Measurements from ENCODE around the gene FN1. TPM values are rescaled to one million over a fixed set of nuclear protein-coding genes. Genes with fewer than 3 reads are reported as not detected.
A peak's percentile ranks its signal among the peaks of the same experiment; 100 is the strongest.
"Not testable (repeated sequence)": the region's sequence is repeated elsewhere in the genome, so short reads cannot be mapped to it uniquely, and the experiment has no call there.

The FN1 gene
- total RNA-seq, 1 experiment from 2014 or later: 1,570 TPM

- peaks cover 26% of the 10 kb centered on the region for H3K36me3 ChIP-seq (ENCODE audit: insufficient read depth, low read length, poor library complexity, severe bottlenecking)
- TF ChIP-seq, protein P1, sequence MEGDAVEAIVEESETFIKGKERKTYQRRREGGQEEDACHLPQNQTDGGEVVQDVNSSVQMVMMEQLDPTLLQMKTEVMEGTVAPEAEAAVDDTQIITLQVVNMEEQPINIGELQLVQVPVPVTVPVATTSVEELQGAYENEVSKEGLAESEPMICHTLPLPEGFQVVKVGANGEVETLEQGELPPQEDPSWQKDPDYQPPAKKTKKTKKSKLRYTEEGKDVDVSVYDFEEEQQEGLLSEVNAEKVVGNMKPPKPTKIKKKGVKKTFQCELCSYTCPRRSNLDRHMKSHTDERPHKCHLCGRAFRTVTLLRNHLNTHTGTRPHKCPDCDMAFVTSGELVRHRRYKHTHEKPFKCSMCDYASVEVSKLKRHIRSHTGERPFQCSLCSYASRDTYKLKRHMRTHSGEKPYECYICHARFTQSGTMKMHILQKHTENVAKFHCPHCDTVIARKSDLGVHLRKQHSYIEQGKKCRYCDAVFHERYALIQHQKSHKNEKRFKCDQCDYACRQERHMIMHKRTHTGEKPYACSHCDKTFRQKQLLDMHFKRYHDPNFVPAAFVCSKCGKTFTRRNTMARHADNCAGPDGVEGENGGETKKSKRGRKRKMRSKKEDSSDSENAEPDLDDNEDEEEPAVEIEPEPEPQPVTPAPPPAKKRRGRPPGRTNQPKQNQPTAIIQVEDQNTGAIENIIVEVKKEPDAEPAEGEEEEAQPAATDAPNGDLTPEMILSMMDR (conservative IDR thresholded peaks at IDR 0.05; ENCODE audit: low read depth, low read length): no peak
- no peak for TF ChIP-seq EZH2 (IDR thresholded peaks at IDR 0.05; ENCODE audit: borderline replicate concordance, low read depth, low read length, poor library complexity, severe bottlenecking)
- peak; percentile 97 for DNase-seq (ENCODE audit: low spot score)
- ChIA-PET CTCF (interaction anchor here (0.7 kb wide), 1 partner anchor 168 kb away, joined by 5 read pairs; no protein-coding TSS in a partner anchor), POLR2A (ENCODE audit: low non-redundant PET) (interaction anchor here (0.7 kb wide), 1 partner anchor 533 kb away, joined by 10 read pairs; no protein-coding TSS in a partner anchor)
- H3K27me3 ChIP-seq (replicated peaks; ENCODE audit: insufficient read depth, low read depth, low read length, poor library complexity): no peaks in the 10 kb centered on the region
- intact Hi-C loops (cut with micrococcal nuclease; ENCODE audit: unreplicated experiment): no loop called here
- BruUV-seq (replicated peaks): no TSS peak
- H3K9me3 ChIP-seq (ENCODE audit: low read depth, low read length, poor library complexity, severe bottlenecking): no peaks in the 10 kb centered on the region
- H3K4me3 ChIP-seq (ENCODE audit: low read depth, low read length, poor library complexity, severe bottlenecking): peak within 1 kb of the TSS; percentile 67
- peak within 1 kb of the TSS; percentile 78 for H3K27ac ChIP-seq (ENCODE audit: low read depth, low read length, poor library complexity, severe bottlenecking)
- H3K4me1 ChIP-seq (ENCODE audit: insufficient read depth, low read length, poor library complexity, severe bottlenecking): peaks cover 15% of the 10 kb centered on the region
Measured at GRCh38 chr2:215311625-215312396, 124.1 kb downstream of the FN1 start, which contains the start of gene ATIC. Gene ATIC, plus strand, starts transcription at chr2:215312059. Its CDS starts 84 bp downstream, at chr2:215312143.

DNA sequence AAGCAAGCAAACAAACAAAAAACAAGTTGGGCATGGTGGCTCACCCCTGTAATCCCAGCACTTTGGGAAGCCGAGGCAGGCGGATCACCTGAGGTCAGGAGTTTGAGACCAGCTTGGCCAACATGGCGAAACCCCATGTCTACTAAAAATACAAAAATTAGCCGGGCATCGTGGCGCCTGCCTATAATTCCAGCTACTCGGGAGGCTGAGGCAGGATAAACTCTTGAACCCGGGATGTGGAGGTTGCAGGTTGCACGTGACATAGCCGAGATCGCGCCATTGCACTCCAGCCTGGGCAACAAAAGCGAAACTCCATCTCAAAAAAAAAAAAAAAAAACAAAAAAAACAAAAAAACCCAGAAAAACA is 124.6 kb downstream of the FN1 start:
- POLR2A ChIA-PET (ENCODE audit: low non-redundant PET): interaction anchor here (0.7 kb wide), 1 partner anchor 533 kb away, joined by 10 read pairs; no protein-coding TSS in a partner anchor
- intact Hi-C loops (cut with micrococcal nuclease; ENCODE audit: unreplicated experiment); H3K27me3 ChIP-seq (replicated peaks; ENCODE audit: insufficient read depth, low read depth, low read length, poor library complexity); H3K9me3 ChIP-seq (ENCODE audit: low read depth, low read length, poor library complexity, severe bottlenecking); DNase-seq (ENCODE audit: low spot score): not testable (repeated sequence)
- Histone ChIP-seq H3K4me3 (ENCODE audit: low read depth, low read length, poor library complexity, severe bottlenecking) (peak overlapping the region; percentile 67), H3K4me1 (ENCODE audit: insufficient read depth, low read length, poor library complexity, severe bottlenecking) (peaks cover 15% of the 10 kb centered on the region), H3K27ac (ENCODE audit: low read depth, low read length, poor library complexity, severe bottlenecking) (peak overlapping the region; percentile 78), H3K36me3 (ENCODE audit: insufficient read depth, low read length, poor library complexity, severe bottlenecking) (peaks cover 23% of the 10 kb centered on the region)
- CTCF ChIA-PET: interaction anchor here (0.7 kb wide), 1 partner anchor 168 kb away, joined by 5 read pairs; no protein-coding TSS in a partner anchor
- BruUV-seq (replicated peaks): TSS peak; percentile 89

Other genes starting within 250 kb of the FN1 start
- gene ATIC, start 124.0 kb downstream of the FN1 start, total RNA-seq (2021): 328 and 333 TPM in 2 replicates